HG02981 (cell line): ENCODE measurements around the gene KDM7A.
A peak's percentile ranks its signal among the peaks of the same experiment; 100 is the strongest.
"Not testable (repeated sequence)": the region's sequence is repeated elsewhere in the genome, so short reads cannot be mapped to it uniquely, and the experiment has no call there.

Experiments used
- ATAC-seq: cut with Tn5 transposase; IDR thresholded peaks from one replicate; pipeline ENCODE4 v1.9.1; 2021; ENCODE audit warnings: mild to moderate bottlenecking, moderate library complexity; ENCODE audit not compliant: unreplicated experiment

The KDM7A gene

DNA sequence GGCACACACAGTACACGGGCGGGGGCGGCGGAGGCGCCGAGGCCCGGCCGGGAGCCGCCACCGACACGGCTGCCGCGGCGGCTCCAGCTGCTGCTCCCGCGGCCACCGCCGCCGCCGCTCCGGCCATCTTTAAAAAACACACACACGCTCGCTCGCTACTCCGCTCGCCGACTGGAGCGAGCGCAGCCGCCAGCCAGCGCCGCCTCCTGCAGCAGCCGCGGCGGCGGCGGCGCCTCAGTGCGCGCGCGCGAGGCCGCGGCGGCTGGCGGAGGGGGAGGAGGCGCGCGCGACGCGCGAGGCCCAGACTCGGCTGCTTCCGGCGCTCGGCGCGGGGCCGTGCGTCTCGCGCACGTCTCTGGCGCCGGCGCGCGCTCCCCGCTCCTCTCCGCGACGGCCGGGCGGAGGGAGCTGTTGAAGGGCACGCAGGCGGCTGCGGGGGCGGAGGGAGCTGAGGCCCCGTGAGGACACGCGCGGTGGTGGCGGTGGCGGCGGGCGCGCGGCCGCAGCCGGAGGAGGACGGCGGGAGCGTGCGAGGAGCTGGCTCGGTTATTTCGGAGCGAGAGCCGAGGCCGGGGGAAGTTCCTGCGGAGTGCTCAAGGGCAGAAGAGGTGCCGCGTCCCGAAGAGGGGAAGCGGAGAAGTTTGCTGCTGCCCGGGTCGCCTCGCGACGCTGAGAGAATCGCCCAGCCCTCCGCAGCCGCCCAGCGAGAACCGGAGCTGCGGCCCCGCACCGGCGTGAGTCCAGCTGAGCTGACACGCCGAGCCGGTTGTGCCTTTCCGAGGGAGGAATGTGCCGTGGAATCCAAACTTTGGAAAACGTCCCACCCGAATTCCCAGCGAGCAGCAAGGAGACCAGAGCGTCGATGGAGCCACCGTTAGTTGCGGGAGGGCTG, at the start of gene KDM7A:
Gene KDM7A (minus strand): TSS at position 173 of the 892 bp plus-strand sequence. CDS start 46 bp downstream, at position 127.
- peak; percentile 72 for ATAC-seq

DNA sequence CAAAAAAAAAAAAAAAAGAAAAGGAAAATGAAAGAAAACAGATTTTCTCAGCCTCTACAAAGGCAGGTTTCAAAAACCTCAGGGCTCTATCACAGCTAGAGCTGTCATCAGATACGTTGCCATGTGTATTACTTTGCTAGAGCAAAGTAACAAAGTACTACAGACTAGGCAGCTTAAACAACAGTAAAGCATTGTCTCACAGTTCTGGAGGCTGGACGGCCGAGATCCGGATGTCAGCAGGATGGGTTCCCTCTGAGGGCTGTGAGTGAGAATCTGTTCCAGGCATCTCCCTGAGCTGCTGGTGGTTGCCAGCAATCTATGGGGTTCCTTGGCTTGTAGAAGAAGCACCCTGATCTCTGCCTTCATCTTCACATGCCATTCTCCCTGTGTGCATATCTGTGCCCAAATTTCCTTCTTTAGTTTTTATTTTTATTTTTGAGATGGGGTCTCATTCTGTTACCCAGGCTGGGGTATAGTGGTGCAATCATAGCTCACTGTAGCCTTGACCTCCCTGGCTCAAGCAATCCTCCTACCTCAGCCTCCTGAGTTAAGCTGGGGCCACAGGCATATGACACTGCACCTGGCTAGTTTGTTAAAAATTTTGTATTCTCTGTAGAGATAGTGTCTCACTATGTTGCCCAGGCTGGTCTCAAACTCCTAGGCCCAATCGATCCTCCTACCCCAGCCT, 48.9 kb upstream of the KDM7A start:
- ATAC-seq: no peak

DNA sequence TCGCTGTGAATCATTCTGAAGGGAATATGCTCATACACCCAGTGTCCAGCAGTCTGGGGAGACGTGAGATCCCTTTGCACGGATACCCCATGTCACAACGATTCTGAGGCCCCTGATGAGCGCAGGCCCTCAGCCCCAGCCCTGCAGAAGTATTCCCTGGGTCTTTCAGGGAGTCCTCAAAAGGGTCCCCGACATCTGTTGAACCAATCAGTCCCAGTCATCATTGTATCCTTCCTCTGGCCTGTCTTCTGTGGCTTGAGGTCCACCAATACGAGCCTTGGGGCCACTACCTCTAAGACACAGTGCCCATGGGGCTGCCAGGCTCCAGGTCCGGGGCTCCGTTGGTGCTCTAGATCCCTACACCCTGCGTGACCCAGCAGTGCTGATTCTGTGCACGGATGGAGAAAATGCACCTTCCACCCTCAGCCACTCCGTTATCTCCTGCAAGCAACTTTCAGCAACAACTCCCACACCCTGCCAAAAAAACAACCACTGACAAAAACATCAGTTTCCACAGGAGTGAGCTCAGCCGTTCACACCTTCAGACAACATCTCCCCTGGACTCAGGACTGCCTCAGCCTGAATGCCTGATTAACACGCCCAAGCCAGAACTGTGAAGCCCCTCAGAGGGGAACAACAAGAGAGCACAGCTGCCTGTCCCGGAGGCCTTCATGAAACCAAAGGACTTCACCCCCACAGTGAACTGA, 46.9 kb upstream of the KDM7A start:
- ATAC-seq: no peak

GRCh38 chr7:140222814-140223213, 46.0 kb upstream of the KDM7A start:
- ATAC-seq: no peak

DNA sequence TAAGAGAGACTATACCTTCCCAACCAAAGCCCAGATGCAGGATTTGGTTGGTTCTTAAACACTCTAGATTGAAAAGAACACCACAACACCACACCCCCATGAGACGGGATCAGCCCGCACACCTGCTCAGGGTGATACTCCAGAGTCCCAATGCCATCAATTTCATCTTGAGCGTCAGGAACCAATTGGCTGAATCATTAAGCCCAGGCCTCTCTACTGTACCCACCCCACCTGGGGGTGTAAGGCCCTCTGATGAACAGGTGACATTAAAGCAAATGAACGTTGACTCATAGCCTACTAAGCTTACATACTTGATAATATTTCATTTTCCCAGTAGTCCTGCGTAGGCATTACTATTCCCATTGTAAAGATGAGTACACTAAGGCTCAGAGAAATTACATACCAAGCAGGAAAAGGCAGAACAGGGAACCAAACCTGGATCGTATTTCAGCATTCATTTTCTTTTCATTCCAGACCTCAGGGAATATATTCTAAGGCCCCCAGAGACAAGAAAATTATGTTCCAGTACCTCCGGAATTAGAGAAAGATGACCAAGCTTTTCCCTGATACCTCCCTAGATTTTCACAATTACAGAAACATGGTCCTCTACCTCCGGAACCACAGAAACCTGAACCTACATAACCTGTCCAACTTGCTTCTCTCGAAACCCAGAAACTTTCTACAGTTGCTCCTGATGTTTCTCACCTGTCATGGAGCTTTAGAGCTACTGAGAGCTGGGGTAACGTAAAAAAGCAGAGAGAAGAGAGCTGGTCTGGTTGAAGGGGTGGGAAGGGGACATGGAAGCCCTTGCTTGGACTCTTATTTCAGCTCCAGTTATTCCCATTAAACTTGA, 43.1 kb upstream of the KDM7A start:
- no peak for ATAC-seq

- ATAC-seq: no peak
Observed at GRCh38 chr7:140218656-140219055, 41.9 kb upstream of the KDM7A start.

DNA sequence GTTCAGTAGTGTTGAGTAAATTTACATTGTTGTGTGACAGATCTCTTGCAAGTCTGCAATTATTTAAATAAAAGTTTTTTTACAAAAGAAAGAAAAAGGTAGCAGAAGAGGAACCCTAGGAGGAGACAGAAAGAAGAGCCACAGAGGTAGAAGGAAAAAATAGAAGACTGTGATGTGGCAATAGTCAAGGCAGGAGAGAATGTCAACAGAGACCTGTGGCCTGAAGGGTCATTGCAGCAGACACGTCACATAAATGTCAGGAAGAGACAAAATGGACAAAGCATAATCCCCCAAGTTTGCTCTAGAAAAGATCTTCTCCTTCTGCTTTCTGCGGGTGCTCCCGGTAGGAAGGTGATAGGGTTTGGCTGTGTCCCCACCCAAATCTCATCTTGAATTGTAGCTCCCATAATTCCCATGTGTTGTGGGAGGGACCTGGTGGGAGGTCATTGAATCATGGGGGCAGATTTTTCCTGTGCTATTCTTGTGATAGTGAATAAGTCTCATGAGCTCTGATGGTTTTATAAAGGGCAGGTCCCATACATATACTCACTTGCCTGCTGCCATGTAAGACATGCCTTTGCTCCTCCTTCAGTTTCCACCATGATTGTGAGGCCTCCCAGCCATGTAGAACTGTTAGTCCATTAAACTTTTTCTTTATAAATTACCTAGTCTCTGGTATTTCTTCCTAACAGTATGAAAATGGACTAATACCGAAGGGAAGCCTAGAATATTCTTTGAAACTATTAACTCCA, 41.1 kb upstream of the KDM7A start:
- no peak for ATAC-seq

GRCh38 chr7:140215281-140215680, 38.5 kb upstream of the KDM7A start:
- ATAC-seq: no peak

GRCh38 chr7:140214075-140214684, 37.4 kb upstream of the KDM7A start:
- ATAC-seq: no peak

DNA sequence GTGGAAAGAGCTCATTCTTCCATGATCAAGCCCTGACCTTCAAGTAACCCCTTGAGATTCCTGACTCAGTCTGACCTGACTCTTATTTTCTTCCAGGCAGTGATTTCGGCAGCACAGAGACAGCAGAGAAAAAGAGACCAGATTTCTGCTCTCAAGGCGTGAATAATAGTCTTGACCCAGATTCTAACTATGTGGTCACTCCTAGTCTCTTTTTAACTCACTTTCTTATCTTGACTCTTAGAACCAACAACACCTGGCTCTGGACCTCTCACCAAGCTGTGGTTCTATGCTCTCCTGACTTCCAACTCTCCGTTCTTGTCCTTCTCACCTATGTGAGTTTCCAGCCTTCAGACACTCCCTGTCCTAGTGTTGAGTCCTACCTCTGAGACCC, 36.9 kb upstream of the KDM7A start:
- ATAC-seq: no peak

- ATAC-seq: peak; percentile 57
Observed at GRCh38 chr7:140212100-140212881, 35.5 kb upstream of the KDM7A start.

DNA sequence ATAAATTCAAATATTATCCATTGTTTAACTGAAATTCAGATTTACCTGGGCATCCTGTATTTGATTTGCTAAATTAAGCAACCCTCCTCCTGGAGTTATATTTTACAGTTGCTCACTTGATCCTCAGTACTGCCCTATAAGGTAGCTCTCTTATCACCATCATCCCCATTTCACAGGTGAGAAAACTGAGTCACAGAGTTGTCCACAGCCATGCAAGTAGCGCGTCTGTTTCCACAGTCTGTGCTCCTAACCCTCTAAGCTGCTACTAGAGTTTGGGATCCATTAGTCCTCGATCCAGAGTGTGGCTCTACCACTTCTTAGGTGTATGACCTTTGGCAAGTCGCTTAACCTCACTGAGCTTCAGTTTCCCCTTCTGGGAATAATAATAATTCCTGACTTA, 34.9 kb upstream of the KDM7A start:
- ATAC-seq: no peak

DNA sequence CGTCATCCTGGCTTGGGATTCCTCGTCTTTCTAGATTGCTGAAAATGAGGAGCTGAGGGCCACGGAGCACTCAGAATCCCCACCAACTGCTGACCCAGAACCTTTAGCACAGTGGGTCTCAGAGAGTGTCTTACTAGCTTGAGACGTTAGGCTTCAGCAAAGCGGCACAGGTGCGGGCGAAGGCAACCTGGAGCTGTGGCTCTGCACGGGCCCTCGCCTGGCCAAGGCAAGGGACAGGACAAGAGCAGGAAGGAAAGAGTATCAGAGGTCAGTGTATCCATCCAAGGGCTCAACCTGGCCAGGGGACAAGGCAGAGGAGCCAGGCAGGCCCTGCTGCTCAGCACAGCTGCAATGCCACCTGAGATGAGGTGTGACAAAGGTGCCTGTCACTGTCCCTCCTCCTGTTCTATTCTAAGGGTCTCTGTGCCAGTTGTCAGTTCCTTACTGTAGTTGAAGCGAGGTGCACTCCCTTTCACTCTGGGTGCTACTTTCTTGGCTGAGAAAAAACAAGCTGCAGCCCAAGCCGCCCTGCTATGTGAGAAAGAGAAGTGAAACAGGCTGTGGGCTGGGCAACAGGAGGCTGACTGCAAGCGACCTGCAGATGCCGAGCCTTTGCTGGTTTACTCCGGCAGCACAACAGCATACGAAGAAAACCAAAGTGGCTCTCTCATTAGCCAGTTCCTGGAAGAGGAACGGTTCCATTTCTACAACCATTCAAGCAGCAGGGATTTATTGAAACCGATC, 33.3 kb upstream of the KDM7A start:
- ATAC-seq: peak; percentile 90

DNA sequence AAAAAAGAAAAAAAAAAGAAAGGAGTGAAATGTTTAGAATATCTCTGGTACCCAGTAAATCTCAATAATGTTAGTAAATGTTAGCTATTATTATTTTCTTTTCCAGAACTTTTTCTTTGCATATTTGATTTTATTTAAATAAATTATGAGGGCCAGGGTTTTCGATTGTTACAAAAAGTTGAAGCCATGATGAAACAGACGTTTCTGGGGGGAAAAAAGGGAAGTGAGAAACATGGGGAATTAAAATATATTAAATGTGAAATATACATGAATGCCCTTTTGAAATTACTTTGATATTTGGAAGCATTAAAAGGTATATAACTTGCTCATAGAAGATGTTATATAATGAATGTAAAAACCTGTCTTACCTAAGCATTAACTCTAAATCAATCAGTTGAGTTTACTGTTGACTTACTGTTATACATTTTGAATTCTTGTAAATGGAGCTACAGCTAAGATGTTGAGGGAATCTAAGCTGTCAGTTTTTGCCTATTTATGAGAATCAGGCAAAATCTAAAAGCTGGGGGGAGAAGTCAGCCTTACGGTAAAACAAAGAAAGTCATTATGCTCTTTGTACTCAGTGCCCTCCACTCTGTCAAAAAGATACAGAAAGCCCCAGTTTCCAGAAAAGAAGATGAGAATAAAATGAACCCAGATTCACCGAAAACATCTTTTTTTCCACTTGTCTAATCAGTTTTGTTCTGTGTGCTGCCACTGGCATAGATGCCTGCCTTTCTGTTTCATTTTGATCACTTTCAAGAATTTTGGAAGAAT, 30.0 kb upstream of the KDM7A start:
- no peak for ATAC-seq

DNA sequence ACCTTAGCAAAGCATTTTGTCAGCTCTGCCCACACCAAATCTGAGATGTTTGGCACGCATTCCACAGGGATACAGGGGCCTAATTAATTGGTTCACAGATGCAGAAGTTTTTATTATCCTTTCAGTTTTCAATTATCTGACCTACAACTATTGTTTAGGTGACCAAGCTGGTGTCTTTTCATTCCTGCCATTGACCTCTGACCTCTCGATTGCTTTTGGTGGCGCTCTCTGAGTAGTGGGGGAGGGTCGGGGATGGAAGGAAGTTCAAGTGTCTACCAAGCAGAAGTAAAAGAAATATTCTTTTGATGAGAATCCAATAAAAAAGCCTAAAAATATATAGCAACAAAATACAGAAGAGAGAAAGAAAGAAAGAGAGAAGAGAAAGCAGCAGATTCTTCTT, 28.8 kb upstream of the KDM7A start:
- no peak for ATAC-seq

DNA sequence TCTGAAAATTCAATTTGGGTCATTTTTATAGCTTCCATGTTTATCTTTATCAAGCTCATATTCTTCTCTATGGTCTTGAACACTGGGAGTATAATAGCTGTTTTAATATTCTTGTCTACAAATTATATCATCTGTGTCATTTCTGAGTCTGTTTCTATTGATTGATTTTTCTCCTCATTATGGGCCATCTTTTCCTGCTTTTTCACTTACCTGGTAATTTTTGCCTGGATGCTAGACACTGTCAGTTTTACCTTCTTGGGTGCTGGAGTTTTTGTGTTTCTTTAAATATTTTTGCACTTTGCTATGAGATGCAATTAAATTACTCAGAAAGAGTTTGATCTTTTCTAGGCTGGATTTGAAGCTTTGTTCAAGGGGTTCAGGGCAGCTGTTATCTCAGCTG, 26.8 kb upstream of the KDM7A start:
- no peak for ATAC-seq

- ATAC-seq: not testable (repeated sequence)
Observed at GRCh38 chr7:140202942-140203341, 26.2 kb upstream of the KDM7A start.
